ENCODE measurements around the gene GPR68.

Gene GPR68

GRCh38 chr14:91258876-91259275, 14.4 kb upstream of the GPR68 start:
- peaks cover 13% of the 10 kb centered on the region for H3K4me1 ChIP-seq (ENCODE audit: control insufficient read depth, insufficient read depth, low read length)
- H3K9me3 ChIP-seq (replicated peaks; ENCODE audit: low read length), result no peaks in the 10 kb centered on the region
- H3K4me2 ChIP-seq (ENCODE audit: low read length), result no peak overlapping the region
- H3K27me3 ChIP-seq (ENCODE audit: control insufficient read depth, insufficient read depth, low read length), result no peaks in the 10 kb centered on the region
- no peak overlapping the region for H3K4me3 ChIP-seq (ENCODE audit: low read length)
- H3K36me3 ChIP-seq (ENCODE audit: insufficient read depth, low read length), result no peaks in the 10 kb centered on the region
- H3K9ac ChIP-seq (ENCODE audit: low read depth, low read length), result no peak overlapping the region

DNA sequence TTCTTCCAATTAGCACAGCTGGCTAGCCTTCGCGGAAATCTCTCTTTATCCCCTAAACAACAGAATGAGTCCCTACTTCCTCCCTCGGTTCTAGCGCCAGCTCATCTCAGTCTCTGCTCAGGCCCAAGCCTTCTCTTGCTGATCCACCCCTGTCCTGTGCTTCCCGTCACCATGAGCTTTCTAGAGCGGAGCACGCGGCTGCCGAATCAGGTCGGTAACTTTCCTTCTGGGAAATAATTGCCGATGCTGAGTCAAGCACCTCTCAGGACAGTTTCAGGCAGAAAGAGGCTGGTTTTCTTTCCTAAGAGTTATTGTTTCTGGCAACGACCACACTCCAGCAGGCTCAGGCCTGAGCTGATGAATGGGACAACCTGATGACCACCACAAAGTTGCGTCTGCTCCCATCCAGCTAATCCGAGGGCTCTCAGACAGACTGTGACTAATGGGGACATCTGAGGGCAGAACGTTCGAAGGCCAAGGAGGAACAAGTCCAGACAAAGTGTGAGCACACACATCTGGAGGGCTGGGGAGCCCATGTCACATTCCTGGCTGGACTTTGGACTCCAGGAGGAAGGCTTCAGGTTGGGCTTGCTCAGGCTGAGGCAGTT, 13.6 kb upstream of the GPR68 start:
- no peaks in the 10 kb centered on the region for H3K27me3 ChIP-seq (ENCODE audit: control insufficient read depth, insufficient read depth, low read length)
- no peak overlapping the region for H3K9ac ChIP-seq (ENCODE audit: low read depth, low read length)
- no peaks in the 10 kb centered on the region for H3K36me3 ChIP-seq (ENCODE audit: insufficient read depth, low read length)
- H3K4me2 ChIP-seq (ENCODE audit: low read length), result no peak overlapping the region
- H3K9me3 ChIP-seq (replicated peaks; ENCODE audit: low read length), result no peaks in the 10 kb centered on the region
- peaks cover 17% of the 10 kb centered on the region for H3K4me1 ChIP-seq (ENCODE audit: control insufficient read depth, insufficient read depth, low read length)
- no peak overlapping the region for H3K4me3 ChIP-seq (ENCODE audit: low read length)

DNA sequence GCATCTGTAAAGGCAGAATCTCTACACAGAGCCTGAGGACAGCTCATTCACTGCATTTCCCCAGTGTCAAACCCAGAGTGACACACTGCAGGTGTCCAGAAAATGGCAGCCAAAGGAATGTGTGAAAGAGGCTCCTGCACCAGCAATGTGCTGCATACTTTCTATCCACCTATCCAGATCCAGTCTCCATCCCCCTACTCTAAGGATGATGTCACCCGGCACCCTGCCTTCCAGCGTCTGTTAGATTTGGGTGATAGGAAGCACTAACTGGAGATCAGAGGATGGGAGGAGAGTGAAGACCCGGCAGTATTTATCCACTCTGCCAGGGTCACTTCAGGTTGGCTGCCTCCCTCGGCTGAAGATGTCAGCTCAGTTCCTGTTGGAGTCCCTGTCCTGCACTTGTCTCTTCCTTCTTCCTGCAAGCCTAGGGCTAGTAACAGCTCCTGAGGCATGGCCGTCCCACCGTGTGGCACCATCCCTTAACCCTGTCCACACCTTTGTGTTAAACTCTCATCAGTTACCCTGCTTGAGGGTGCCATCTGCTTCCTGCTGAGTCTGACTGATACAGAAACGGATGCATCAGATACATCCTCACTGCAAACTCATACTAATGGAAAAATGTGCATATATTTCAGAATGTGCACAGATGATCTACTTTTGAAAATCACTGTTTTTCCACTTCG, 13.0 kb upstream of the GPR68 start:
- Histone ChIP-seq H3K9ac (ENCODE audit: low read depth, low read length) (no peak overlapping the region), H3K4me3 (ENCODE audit: low read length) (no peak overlapping the region), H3K4me1 (ENCODE audit: control insufficient read depth, insufficient read depth, low read length) (peaks cover 23% of the 10 kb centered on the region), H3K9me3 (replicated peaks; ENCODE audit: low read length) (no peaks in the 10 kb centered on the region), H3K36me3 (ENCODE audit: insufficient read depth, low read length) (no peaks in the 10 kb centered on the region), H3K27me3 (ENCODE audit: control insufficient read depth, insufficient read depth, low read length) (no peaks in the 10 kb centered on the region), H3K4me2 (ENCODE audit: low read length) (no peak overlapping the region)

- Histone ChIP-seq H3K4me3 (ENCODE audit: low read length) (no peak overlapping the region), H3K9me3 (replicated peaks; ENCODE audit: low read length) (no peaks in the 10 kb centered on the region), H3K9ac (ENCODE audit: low read depth, low read length) (no peak overlapping the region), H3K4me1 (ENCODE audit: control insufficient read depth, insufficient read depth, low read length) (peaks cover 23% of the 10 kb centered on the region), H3K36me3 (ENCODE audit: insufficient read depth, low read length) (no peaks in the 10 kb centered on the region), H3K27me3 (ENCODE audit: control insufficient read depth, insufficient read depth, low read length) (no peaks in the 10 kb centered on the region), H3K4me2 (ENCODE audit: low read length) (no peak overlapping the region)
These were observed 12.2 kb upstream of the GPR68 start for GRCh38 chr14:91256661-91257060.

- H3K4me2 ChIP-seq (ENCODE audit: low read length), result no peak overlapping the region
- H3K9ac ChIP-seq (ENCODE audit: low read depth, low read length), result no peak overlapping the region
- no peaks in the 10 kb centered on the region for H3K36me3 ChIP-seq (ENCODE audit: insufficient read depth, low read length)
- no peaks in the 10 kb centered on the region for H3K9me3 ChIP-seq (replicated peaks; ENCODE audit: low read length)
- no peaks in the 10 kb centered on the region for H3K27me3 ChIP-seq (ENCODE audit: control insufficient read depth, insufficient read depth, low read length)
- H3K4me1 ChIP-seq (ENCODE audit: control insufficient read depth, insufficient read depth, low read length), result peaks cover 23% of the 10 kb centered on the region
- H3K4me3 ChIP-seq (ENCODE audit: low read length), result no peak overlapping the region
These were observed 10.7 kb upstream of the GPR68 start for GRCh38 chr14:91255026-91255695.

DNA sequence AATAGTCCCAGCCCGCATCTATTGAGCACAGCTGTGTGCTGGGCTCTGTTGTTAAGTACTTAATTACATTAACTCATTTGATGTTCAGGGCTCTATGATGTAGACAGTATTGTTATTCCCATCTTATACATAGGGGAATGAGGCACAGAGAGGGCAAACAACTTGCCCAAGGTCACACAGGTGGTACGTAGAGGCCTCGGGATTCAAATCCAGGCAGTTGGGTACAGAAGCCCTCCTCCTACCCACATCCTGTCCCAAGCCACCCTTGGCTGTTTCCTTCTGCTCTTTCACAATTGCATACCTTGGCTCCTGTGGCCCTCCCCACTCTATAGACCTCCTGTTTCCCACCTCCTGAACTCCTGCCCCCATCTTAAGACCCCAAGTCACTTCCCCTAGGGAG, 10.0 kb upstream of the GPR68 start:
- no peaks in the 10 kb centered on the region for H3K36me3 ChIP-seq (ENCODE audit: insufficient read depth, low read length)
- no peaks in the 10 kb centered on the region for H3K9me3 ChIP-seq (replicated peaks; ENCODE audit: low read length)
- H3K4me1 ChIP-seq (ENCODE audit: control insufficient read depth, insufficient read depth, low read length), result peaks cover 23% of the 10 kb centered on the region
- H3K4me3 ChIP-seq (ENCODE audit: low read length), result no peak overlapping the region
- no peaks in the 10 kb centered on the region for H3K27me3 ChIP-seq (ENCODE audit: control insufficient read depth, insufficient read depth, low read length)
- H3K9ac ChIP-seq (ENCODE audit: low read depth, low read length), result no peak overlapping the region
- no peak overlapping the region for H3K4me2 ChIP-seq (ENCODE audit: low read length)

- no peaks in the 10 kb centered on the region for H3K9me3 ChIP-seq (replicated peaks; ENCODE audit: low read length)
- H3K4me3 ChIP-seq (ENCODE audit: low read length), result peak overlapping the region; percentile 78
- peak overlapping the region; percentile 78 for H3K9ac ChIP-seq (ENCODE audit: low read depth, low read length)
- H3K4me2 ChIP-seq (ENCODE audit: low read length), result peak overlapping the region; percentile 91
- no peaks in the 10 kb centered on the region for H3K27me3 ChIP-seq (ENCODE audit: control insufficient read depth, insufficient read depth, low read length)
- peaks cover 23% of the 10 kb centered on the region for H3K4me1 ChIP-seq (ENCODE audit: control insufficient read depth, insufficient read depth, low read length)
- no peaks in the 10 kb centered on the region for H3K36me3 ChIP-seq (ENCODE audit: insufficient read depth, low read length)
These were observed 9.4 kb upstream of the GPR68 start for GRCh38 chr14:91253795-91254323.

GRCh38 chr14:91252871-91253794, 8.6 kb upstream of the GPR68 start:
- no peaks in the 10 kb centered on the region for H3K9me3 ChIP-seq (replicated peaks; ENCODE audit: low read length)
- peak overlapping the region; percentile 78 for H3K9ac ChIP-seq (ENCODE audit: low read depth, low read length)
- peaks cover 19% of the 10 kb centered on the region for H3K4me1 ChIP-seq (ENCODE audit: control insufficient read depth, insufficient read depth, low read length)
- peak overlapping the region; percentile 91 for H3K4me2 ChIP-seq (ENCODE audit: low read length)
- H3K36me3 ChIP-seq (ENCODE audit: insufficient read depth, low read length), result no peaks in the 10 kb centered on the region
- no peaks in the 10 kb centered on the region for H3K27me3 ChIP-seq (ENCODE audit: control insufficient read depth, insufficient read depth, low read length)
- peak overlapping the region; percentile 78 for H3K4me3 ChIP-seq (ENCODE audit: low read length)

DNA sequence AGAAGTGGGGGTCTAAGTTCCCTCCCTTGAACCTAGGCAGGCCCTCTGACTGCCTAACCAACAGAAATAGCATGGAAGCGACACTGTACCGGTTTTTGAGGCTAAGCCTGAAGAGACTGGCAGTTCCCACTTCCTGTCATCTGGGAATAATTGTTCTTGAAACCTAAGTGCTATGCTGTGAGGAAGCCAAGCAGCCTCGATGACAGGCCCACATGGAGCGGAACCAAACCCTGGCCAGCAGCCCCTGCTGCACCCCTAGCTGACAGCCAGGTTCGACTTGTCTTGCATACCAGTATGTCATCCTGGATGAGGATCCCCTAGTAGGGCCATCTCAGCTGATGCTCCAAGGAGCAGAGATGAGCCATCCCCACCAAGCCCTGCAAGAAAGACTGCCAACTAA, 6.4 kb upstream of the GPR68 start:
- no peak overlapping the region for H3K4me3 ChIP-seq (ENCODE audit: low read length)
- H3K36me3 ChIP-seq (ENCODE audit: insufficient read depth, low read length), result no peaks in the 10 kb centered on the region
- no peak overlapping the region for H3K4me2 ChIP-seq (ENCODE audit: low read length)
- H3K4me1 ChIP-seq (ENCODE audit: control insufficient read depth, insufficient read depth, low read length), result peaks cover 12% of the 10 kb centered on the region
- H3K9me3 ChIP-seq (replicated peaks; ENCODE audit: low read length), result no peaks in the 10 kb centered on the region
- no peaks in the 10 kb centered on the region for H3K27me3 ChIP-seq (ENCODE audit: control insufficient read depth, insufficient read depth, low read length)
- no peak overlapping the region for H3K9ac ChIP-seq (ENCODE audit: low read depth, low read length)

- Histone ChIP-seq H3K4me2 (ENCODE audit: low read length) (no peak overlapping the region), H3K4me3 (ENCODE audit: low read length) (no peak overlapping the region), H3K9ac (ENCODE audit: low read depth, low read length) (no peak overlapping the region), H3K9me3 (replicated peaks; ENCODE audit: low read length) (no peaks in the 10 kb centered on the region), H3K27me3 (ENCODE audit: control insufficient read depth, insufficient read depth, low read length) (no peaks in the 10 kb centered on the region), H3K4me1 (ENCODE audit: control insufficient read depth, insufficient read depth, low read length) (peaks cover 14% of the 10 kb centered on the region), H3K36me3 (ENCODE audit: insufficient read depth, low read length) (no peaks in the 10 kb centered on the region)
These were observed 5.5 kb upstream of the GPR68 start for GRCh38 chr14:91249841-91250616.

Measured in skeletal muscle satellite cell (primary cell).